Gastrocnemius medialis (tissue), 4 donors: ENCODE data around the gene CSNK2A2.

ENCODE experiments used
- POLR2A ChIP-seq, 2 donors: fragments of 450-650 bp; IDR thresholded peaks; one replicate each; pipeline ENCODE4 v1.6.1; 2017; ENCODE audit warnings: antibody characterized with exemption in 2 of 2, mild to moderate bottlenecking in 2 of 2, moderate library complexity in 2 of 2
- TF ChIP-seq, protein P1 (sequence below), 5 experiments: fragments of 450-650 bp in 3 of 5; fragments of 200-600 bp in 2 of 5; sonication (generic) in 2 of 5; IDR thresholded peaks in 4 of 5; conservative IDR thresholded peaks in 1 of 5; 1 replicate in 4 of 5; 2 replicates in 1 of 5; pipeline ENCODE4 v1.5.1; 2016 to 2019; ENCODE audit warnings: antibody characterized with exemption in 5 of 5, mild to moderate bottlenecking in 3 of 5, moderate library complexity in 3 of 5

DNA sequence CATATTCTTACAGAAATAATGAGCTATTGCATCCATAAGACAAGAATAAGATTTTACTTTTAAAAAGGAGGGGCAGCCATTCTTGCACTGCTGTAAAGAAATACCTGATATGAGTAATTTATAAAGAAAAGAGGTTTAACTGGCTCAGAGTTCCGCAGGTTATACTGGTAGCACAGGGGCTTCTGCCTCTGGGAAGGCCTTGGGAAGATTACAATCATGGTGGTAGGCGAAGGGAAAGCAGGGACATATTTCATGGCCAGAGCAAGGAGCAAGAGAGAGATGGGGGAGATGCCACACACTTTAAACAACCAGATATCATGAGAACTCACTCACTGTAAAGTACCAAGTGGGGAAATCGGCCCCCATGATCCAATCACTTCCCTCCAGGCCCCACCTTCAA lies 20.9 kb upstream of the CSNK2A2 start:
- TF ChIP-seq, protein P1, sequence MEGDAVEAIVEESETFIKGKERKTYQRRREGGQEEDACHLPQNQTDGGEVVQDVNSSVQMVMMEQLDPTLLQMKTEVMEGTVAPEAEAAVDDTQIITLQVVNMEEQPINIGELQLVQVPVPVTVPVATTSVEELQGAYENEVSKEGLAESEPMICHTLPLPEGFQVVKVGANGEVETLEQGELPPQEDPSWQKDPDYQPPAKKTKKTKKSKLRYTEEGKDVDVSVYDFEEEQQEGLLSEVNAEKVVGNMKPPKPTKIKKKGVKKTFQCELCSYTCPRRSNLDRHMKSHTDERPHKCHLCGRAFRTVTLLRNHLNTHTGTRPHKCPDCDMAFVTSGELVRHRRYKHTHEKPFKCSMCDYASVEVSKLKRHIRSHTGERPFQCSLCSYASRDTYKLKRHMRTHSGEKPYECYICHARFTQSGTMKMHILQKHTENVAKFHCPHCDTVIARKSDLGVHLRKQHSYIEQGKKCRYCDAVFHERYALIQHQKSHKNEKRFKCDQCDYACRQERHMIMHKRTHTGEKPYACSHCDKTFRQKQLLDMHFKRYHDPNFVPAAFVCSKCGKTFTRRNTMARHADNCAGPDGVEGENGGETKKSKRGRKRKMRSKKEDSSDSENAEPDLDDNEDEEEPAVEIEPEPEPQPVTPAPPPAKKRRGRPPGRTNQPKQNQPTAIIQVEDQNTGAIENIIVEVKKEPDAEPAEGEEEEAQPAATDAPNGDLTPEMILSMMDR (IDR thresholded peaks at IDR 0.05 in 4 of 5, conservative IDR thresholded peaks at IDR 0.05 in 1 of 5): no peak
- no peak for TF ChIP-seq POLR2A (IDR thresholded peaks at IDR 0.05)
